ENCODE data around the gene TCAP.

DNA sequence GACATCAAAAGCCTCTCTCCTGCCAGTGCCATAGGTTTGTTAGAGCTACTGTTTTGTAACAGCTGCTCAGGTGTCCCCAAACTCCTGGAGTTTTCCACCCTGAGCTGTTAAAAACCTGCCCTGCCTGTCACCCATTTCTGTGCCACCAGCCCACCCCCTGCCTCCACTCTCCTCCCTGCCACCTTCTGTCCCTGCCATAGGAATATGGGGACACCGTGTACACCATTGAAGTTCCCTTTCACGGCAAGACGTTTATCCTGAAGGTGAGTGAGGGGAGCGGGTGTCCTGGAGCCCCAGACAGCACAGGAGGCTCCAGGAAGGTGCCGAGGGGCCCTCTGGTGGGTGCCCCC, 5.2 kb upstream of the TCAP start:
- TF ChIP-seq, protein P1, sequence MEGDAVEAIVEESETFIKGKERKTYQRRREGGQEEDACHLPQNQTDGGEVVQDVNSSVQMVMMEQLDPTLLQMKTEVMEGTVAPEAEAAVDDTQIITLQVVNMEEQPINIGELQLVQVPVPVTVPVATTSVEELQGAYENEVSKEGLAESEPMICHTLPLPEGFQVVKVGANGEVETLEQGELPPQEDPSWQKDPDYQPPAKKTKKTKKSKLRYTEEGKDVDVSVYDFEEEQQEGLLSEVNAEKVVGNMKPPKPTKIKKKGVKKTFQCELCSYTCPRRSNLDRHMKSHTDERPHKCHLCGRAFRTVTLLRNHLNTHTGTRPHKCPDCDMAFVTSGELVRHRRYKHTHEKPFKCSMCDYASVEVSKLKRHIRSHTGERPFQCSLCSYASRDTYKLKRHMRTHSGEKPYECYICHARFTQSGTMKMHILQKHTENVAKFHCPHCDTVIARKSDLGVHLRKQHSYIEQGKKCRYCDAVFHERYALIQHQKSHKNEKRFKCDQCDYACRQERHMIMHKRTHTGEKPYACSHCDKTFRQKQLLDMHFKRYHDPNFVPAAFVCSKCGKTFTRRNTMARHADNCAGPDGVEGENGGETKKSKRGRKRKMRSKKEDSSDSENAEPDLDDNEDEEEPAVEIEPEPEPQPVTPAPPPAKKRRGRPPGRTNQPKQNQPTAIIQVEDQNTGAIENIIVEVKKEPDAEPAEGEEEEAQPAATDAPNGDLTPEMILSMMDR (IDR thresholded peaks at IDR 0.05) = no peak
- TF ChIP-seq POLR2AphosphoS5 (IDR thresholded peaks at IDR 0.05) (no peak), POLR2A (IDR thresholded peaks at IDR 0.05) (no peak)
